ENCODE results near the gene ATXN7L2. TPM values are rescaled to one million over a fixed set of nuclear protein-coding genes. Genes with fewer than 3 reads are reported as not detected.

The ATXN7L2 gene
- total and polyA plus RNA-seq, 2 experiments from 2014 or later, result 6.6 to 9.3 TPM

DNA sequence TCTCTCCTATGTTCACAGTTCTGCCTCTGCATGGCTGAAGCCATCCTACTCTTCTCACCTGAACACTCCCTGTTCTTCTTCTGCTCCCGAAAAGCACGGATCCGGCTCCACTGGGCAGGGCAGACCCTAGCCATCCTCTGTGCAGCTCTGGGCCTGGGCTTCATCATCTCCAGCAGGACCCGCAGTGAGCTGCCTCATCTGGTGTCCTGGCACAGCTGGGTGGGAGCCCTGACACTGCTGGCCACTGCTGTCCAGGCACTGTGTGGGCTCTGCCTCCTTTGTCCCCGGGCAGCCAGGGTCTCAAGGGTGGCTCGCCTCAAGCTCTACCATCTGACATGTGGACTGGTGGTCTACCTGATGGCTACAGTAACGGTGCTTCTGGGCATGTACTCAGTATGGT lies 12.0 kb downstream of the ATXN7L2 start:
- 95% methylated on average over 7 of the region's 7 CpGs for WGBS (ENCODE audit: low lambda C conversion rate, missing lambda C conversion rate)
- no peaks in the 10 kb centered on the region for H4K20me1 ChIP-seq (ENCODE audit: insufficient read depth, poor library complexity, severe bottlenecking)
- H3K79me2 ChIP-seq, result peaks cover 17% of the 10 kb centered on the region
- no peak for TF ChIP-seq EZH2 (IDR thresholded peaks at IDR 0.05; ENCODE audit: borderline replicate concordance)
- TF ChIP-seq CTCF (IDR thresholded peaks at IDR 0.05; ENCODE audit: poor library complexity), result no peak
- H3K4me2 ChIP-seq, result no peak overlapping the region
- H3K4me1 ChIP-seq (ENCODE audit: insufficient read depth), result peaks cover 7% of the 10 kb centered on the region
- H3K36me3 ChIP-seq (replicated peaks; ENCODE audit: insufficient read depth, low read depth), result no peaks in the 10 kb centered on the region
- H3K27me3 ChIP-seq, result no peaks in the 10 kb centered on the region
- H3K27ac ChIP-seq, result no peak overlapping the region
- H3K9me3 ChIP-seq (ENCODE audit: low read depth), result no peaks in the 10 kb centered on the region
- H3K4me3 ChIP-seq, result no peak overlapping the region
- DNase-seq (ENCODE audit: low spot score), result no peak
- H3K9me2 ChIP-seq (replicated peaks; ENCODE audit: insufficient read depth), result no peaks in the 10 kb centered on the region
- no peak overlapping the region for H2AFZ ChIP-seq

DNA sequence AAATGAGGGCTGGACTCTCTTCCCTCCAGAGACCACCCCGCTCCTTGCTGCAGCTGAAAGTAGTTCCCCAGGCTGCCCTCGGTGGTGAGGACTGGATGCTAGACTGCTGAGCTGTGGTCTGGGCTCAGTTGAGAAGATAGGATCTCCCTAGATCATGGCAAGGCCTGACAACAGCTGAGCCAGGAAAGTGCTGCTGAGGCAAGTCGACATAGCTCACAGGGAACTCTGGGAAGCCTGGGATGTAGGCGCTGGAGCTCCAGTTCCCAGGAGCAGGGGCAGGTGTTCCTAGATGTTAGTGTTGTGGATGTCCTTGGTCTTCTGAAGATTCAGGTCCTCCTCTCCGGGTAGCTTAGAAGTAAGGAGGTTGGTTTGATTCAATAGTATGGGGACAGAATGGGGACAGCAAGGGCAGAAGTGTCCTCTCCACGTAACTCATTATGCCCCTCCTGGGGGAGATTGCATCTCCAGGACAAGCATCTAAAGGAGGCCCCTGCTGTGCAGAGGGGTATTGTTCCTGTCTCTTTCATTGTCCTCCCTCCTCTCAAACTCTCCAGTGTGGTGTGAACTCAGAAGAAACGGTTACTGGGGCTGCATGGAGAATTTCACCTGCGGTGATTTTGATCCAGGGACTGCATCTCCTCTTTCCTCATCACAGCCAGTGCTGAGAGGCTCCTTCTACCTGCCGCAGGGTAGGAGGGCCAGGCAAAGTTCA lies 13.9 kb downstream of the ATXN7L2 start:
- 72% methylated on average over 9 of the region's 9 CpGs for WGBS (ENCODE audit: low lambda C conversion rate, missing lambda C conversion rate)
- peaks cover 7% of the 10 kb centered on the region for H3K4me1 ChIP-seq (ENCODE audit: insufficient read depth)
- TF ChIP-seq CTCF (IDR thresholded peaks at IDR 0.05; ENCODE audit: poor library complexity) (no peak), EZH2phosphoT487 (IDR thresholded peaks at IDR 0.05; ENCODE audit: low read depth, severe bottlenecking, unreplicated experiment) (no peak), EZH2 (IDR thresholded peaks at IDR 0.05; ENCODE audit: borderline replicate concordance) (no peak)

DNA sequence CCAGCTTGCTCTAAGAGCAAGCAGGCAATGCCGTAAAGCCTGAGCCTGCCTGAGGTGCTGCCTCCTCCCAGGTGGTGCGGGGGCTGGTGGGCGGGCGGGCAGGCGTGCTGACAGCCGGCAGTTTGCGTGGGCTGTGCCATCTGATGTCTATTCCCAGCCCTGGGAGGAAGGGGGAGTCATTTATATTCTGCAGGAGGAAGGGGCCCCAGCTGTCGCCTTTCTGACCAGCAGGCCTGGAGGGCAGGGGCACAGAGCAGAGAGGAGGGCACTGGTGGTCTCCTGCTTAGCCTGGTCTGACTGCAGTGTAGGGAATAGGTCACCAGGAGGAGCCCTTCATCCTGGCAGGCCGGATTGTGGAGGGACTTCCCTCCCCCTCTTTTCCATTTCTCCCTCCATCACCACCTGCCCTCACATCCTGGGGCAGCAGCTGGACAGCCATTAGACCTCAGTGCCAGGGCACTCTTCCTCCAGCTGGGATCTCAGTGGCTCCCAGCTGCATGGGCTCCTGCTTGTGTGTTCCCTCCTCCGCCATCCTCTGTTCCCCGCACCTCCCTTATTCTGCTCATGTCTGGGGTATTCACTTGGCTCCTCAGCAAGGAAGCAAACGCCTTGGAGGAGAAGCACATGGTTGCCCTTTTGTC lies 14.6 kb downstream of the ATXN7L2 start:
- H3K27ac ChIP-seq, result no peak overlapping the region

More for the DNA sequence above, 13.9 kb downstream of the ATXN7L2 start:
- Histone ChIP-seq H3K4me3 (no peak overlapping the region), H2AFZ (no peak overlapping the region), H3K27ac (no peak overlapping the region), H3K79me2 (peaks cover 17% of the 10 kb centered on the region), H3K9me3 (ENCODE audit: low read depth) (no peaks in the 10 kb centered on the region), H4K20me1 (ENCODE audit: insufficient read depth, poor library complexity, severe bottlenecking) (no peaks in the 10 kb centered on the region), H3K9me2 (replicated peaks; ENCODE audit: insufficient read depth) (no peaks in the 10 kb centered on the region), H3K36me3 (replicated peaks; ENCODE audit: insufficient read depth, low read depth) (no peaks in the 10 kb centered on the region), H3K27me3 (no peaks in the 10 kb centered on the region), H3K4me2 (no peak overlapping the region)
- no peak for DNase-seq (ENCODE audit: low spot score)

More for the DNA sequence above, 14.6 kb downstream of the ATXN7L2 start:
- WGBS (ENCODE audit: low lambda C conversion rate, missing lambda C conversion rate), result 80% methylated on average over 7 of the region's 12 CpGs
- no peak overlapping the region for H3K4me3 ChIP-seq
- peaks cover 7% of the 10 kb centered on the region for H3K4me1 ChIP-seq (ENCODE audit: insufficient read depth)
- H3K27me3 ChIP-seq, result no peaks in the 10 kb centered on the region
- no peak for TF ChIP-seq EZH2phosphoT487 (IDR thresholded peaks at IDR 0.05; ENCODE audit: low read depth, severe bottlenecking, unreplicated experiment)
- peak; percentile 42 for TF ChIP-seq CTCF (IDR thresholded peaks at IDR 0.05; ENCODE audit: poor library complexity)
- no peak for TF ChIP-seq EZH2 (IDR thresholded peaks at IDR 0.05; ENCODE audit: borderline replicate concordance)
- no peaks in the 10 kb centered on the region for H3K9me3 ChIP-seq (ENCODE audit: low read depth)
- no peak overlapping the region for H3K4me2 ChIP-seq
- H2AFZ ChIP-seq, result no peak overlapping the region
- H3K79me2 ChIP-seq, result peaks cover 17% of the 10 kb centered on the region
- H3K36me3 ChIP-seq (replicated peaks; ENCODE audit: insufficient read depth, low read depth), result no peaks in the 10 kb centered on the region
- H3K9me2 ChIP-seq (replicated peaks; ENCODE audit: insufficient read depth), result no peaks in the 10 kb centered on the region
- DNase-seq (ENCODE audit: low spot score), result peak; percentile 45
- no peaks in the 10 kb centered on the region for H4K20me1 ChIP-seq (ENCODE audit: insufficient read depth, poor library complexity, severe bottlenecking)

Data from hepatocyte (in vitro differentiated cells).